GM18526 (cell line): ENCODE measurements around the gene CDH20.

Source experiments
- POLR2A ChIP-seq: IDR thresholded peaks from 3 replicates; pipeline ENCODE4 v1.6.1; 2011; ENCODE audit not compliant: insufficient read length; ENCODE audit errors: extremely low read depth

The CDH20 gene

GRCh38 chr18:61388010-61388409 is 54.8 kb downstream of the CDH20 start:
- TF ChIP-seq POLR2A, result no peak

- no peak for TF ChIP-seq POLR2A
Observed at GRCh38 chr18:61394983-61395382, 61.8 kb downstream of the CDH20 start.

- no peak for TF ChIP-seq POLR2A
Observed at GRCh38 chr18:61397222-61397621, 64.0 kb downstream of the CDH20 start.

GRCh38 chr18:61398961-61399705 is 65.9 kb downstream of the CDH20 start:
- no peak for TF ChIP-seq POLR2A

GRCh38 chr18:61400016-61400635 is 66.9 kb downstream of the CDH20 start:
- no peak for TF ChIP-seq POLR2A

- no peak for TF ChIP-seq POLR2A
Observed at GRCh38 chr18:61400716-61401115, 67.5 kb downstream of the CDH20 start.

GRCh38 chr18:61402726-61403125 is 69.5 kb downstream of the CDH20 start:
- no peak for TF ChIP-seq POLR2A

GRCh38 chr18:61413396-61413795 is 80.2 kb downstream of the CDH20 start:
- no peak for TF ChIP-seq POLR2A

- no peak for TF ChIP-seq POLR2A
Observed at GRCh38 chr18:61414086-61414485, 80.9 kb downstream of the CDH20 start.

- no peak for TF ChIP-seq POLR2A
Observed at GRCh38 chr18:61419763-61420162, 86.5 kb downstream of the CDH20 start.

- TF ChIP-seq POLR2A, result no peak
Observed at GRCh38 chr18:61420218-61420885, 87.1 kb downstream of the CDH20 start.

- no peak for TF ChIP-seq POLR2A
Observed at GRCh38 chr18:61426492-61427053, 93.3 kb downstream of the CDH20 start.

GRCh38 chr18:61428266-61428665 is 95.0 kb downstream of the CDH20 start:
- no peak for TF ChIP-seq POLR2A

- no peak for TF ChIP-seq POLR2A
Observed at GRCh38 chr18:61432590-61432989, 99.4 kb downstream of the CDH20 start.

- no peak for TF ChIP-seq POLR2A
Observed at GRCh38 chr18:61435064-61435652, 101.9 kb downstream of the CDH20 start.
